Hepatic stellate cell (primary cell): ENCODE measurements around the gene C10orf143.
"Not testable (repeated sequence)": the region's sequence is repeated elsewhere in the genome, so short reads cannot be mapped to it uniquely, and the experiment has no call there.

Experiments used
- DNase-seq: peaks from one replicate; pipeline ENCODE4 v3.0.0; 2011; ENCODE audit warnings: low spot score

The C10orf143 gene

GRCh38 chr10:130110246-130111112, at the start of gene C10orf143:
Gene C10orf143, minus strand, starts transcription at chr10:130110830. Its CDS starts 58 bp downstream, at chr10:130110772.
- peak; percentile 95 for DNase-seq

DNA sequence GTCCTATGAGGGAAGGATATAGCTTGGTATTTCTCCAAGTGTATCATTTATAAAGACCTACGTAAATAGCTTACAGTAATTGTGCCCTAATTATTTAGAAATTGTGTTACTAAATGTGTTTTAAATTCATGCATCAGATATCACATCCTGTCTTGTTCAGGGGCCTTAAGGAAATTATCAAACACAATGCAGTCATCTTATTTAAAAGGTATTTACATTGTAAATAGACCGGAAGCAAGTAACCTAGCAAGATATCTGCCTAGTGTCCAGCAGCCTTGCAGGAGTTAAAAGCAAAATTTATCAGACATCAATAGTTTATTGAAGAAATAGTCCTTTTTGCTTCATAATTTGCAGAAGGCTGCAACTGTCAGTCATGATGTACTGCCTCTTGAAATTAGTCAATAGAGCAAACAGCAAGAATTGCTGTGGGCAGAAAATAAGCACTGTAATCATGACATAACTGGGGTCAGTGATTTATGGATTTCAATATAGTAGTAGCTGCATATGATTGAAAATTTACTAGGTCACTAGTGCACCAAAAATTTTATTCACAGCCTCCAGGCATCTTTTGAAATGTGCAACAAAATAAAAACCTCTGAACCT, 48.7 kb upstream of the C10orf143 start:
- no peak for DNase-seq

DNA sequence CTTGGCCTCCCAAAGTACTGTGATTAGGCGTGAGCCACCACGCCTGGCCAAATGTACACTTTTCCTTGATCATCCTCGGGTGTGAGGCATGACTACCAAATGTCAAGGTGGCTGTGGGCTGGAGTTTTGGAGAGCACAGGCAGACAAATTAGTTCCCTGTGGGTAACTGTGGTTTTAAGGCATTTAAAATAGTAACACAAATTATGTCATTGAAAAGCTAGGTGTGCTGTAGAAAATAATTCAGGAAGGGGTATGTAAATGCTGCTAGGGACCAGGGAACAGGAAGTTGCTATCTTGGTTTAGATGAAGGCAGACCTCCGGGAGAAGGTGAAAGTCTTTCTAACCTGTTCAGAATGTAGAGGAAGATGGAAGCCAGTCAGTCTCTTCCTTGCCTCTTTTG, 35.4 kb upstream of the C10orf143 start:
- no peak for DNase-seq

DNA sequence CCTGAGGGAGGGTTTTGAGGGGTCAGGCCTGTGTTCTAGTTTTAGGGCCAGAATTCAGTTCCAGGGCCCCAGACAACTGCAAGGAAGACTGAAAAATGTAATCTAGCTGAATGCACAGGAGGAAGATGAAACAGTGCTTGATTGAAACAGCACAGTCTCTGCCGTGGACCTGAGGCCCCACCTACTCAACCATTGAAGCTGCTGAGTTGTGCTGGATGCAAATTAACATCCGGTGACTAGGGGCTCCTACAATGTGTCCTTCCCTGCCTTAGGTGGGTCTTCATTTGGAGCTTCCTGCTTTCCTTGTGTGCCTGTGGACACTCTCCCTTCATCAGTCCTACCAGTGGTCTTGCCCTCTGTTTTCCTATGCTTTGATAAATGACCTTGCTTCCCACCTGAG, 31.2 kb upstream of the C10orf143 start:
- DNase-seq, result no peak

- no peak for DNase-seq
Observed at GRCh38 chr10:130141460-130141859, 30.8 kb upstream of the C10orf143 start.

GRCh38 chr10:130141038-130141437, 30.4 kb upstream of the C10orf143 start:
- no peak for DNase-seq

GRCh38 chr10:130140425-130140824, 29.8 kb upstream of the C10orf143 start:
- no peak for DNase-seq

DNA sequence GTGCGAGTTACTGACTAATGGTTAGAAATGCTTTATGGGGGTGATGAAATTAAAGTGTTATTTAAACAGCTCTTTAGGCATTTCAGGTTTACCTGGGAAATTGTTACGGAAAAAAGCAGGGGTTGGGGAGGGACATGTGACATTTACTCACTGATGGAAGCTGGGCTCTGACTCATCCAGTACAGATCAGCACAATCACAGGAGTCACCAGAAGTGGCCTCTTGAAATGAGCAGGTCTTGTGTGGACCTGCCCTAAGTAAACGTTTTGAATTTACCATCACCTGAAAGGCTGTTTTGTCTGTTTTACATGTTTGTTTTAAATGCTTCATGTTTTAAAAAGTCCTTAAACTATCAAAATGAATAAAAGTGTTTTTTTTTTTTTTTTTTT, 27.8 kb upstream of the C10orf143 start:
- peak; percentile 59 for DNase-seq

- no peak for DNase-seq
Observed at GRCh38 chr10:130137659-130138478, 27.2 kb upstream of the C10orf143 start.

- DNase-seq, result peak; percentile 65
Observed at GRCh38 chr10:130137090-130137448, 26.4 kb upstream of the C10orf143 start.

DNA sequence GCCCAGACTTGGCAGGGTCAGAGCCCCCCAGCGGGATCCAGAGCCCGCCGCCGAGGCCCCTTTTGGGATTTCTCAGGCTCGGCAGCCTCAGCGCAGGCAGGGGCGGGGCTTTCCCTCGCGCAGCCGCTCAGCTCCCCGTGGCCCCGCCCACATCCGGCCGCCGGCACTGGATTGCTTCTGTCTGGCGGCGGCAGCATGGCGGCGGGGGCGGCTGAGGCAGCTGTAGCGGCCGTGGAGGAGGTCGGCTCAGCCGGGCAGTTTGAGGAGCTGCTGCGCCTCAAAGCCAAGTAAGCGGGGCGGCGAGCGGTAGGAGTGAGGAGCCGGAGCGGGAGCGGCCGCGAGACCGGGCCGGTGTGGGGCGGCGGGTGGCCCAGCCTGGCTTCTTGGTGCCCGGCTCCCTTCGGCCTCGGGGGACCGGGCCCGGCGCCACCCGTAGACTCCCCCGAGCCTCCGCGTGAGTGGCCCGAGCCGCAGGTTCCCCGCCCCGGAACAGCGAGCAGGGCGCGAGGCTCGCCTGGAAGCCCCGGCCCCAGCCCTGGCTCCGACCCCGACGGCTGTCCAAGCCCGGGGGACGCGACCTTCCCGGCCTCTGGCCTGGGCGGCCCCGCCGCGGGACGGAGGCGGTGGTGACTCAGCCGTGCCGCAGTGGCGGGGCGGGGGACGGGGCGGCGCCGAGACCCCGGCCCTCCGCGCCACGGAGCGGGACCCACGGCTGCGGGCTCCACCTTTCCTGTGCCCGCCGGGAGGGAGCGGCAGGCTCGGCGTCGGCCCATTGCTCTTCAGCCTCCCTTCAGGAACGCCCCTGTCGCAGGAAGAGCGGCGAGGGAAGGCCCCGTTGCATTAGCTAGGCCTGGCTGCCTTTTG, 25.8 kb upstream of the C10orf143 start, which contains the start of gene GLRX3:
Gene GLRX3 (plus strand): TSS at position 166 of the 864 bp plus-strand sequence. CDS start 30 bp downstream, at position 196.
- DNase-seq, result peak; percentile 93

DNA sequence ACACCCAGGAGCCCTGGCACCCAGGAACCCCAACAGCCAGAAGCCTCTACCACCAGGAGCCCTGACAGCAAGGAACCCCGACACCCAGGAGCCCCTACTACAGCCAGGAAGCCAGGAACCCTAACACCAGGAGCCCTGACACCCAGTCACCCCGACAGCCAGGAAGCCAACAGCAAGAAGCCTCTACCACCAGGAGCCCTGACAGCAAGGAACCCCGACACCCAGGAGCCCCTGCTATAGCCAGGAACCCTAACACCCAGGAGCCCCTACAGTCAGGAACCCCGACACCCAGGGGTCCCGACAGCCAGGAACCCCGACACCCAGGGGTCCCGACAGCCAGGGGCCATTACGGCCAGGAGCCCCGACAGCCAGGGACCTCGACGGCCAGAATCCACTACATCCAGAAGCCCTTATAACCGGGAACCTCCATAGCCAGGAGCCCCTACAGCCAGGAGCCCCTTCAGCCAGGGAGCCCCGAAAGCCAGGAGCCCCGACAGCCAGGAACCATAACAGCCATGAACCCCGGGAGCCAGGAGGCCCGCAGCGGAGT, 25.1 kb upstream of the C10orf143 start:
- DNase-seq, result no peak

- DNase-seq, result no peak
Observed at GRCh38 chr10:130128922-130129321, 18.3 kb upstream of the C10orf143 start.

- peak; percentile 48 for DNase-seq
Observed at GRCh38 chr10:130128062-130128781, 17.6 kb upstream of the C10orf143 start.

- DNase-seq, result peak; percentile 89
Observed at GRCh38 chr10:130127364-130128061, 16.9 kb upstream of the C10orf143 start.

DNA sequence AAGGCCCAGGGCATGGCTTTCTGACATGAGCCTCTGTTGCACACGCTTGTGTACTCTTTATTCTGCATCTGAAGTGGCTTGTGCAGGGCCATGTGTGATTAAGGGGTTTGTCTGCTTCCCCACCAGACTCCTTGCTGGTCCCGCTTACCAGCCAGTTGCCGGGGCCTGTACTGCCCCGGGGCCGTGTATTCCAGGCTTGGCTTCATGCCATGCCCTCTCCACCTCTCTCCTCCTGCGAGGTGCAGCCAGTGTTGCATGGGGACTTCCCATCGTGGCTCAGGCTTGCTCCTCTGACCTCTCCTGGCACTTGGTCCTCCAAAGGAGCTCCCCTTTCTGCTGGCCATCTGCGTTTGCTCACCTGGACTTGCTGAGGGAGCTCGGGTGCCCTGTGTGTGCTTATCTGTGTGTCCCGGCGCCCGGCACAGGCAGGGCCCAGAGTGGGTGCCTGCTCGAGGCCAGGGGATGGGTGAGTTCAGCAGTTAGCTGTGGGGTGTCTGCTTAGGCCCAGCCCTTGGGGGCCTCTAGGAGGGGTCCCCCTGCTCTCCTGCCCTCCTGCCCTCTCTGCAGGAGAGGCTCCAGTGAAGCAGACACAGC, 11.0 kb upstream of the C10orf143 start:
- no peak for DNase-seq

DNA sequence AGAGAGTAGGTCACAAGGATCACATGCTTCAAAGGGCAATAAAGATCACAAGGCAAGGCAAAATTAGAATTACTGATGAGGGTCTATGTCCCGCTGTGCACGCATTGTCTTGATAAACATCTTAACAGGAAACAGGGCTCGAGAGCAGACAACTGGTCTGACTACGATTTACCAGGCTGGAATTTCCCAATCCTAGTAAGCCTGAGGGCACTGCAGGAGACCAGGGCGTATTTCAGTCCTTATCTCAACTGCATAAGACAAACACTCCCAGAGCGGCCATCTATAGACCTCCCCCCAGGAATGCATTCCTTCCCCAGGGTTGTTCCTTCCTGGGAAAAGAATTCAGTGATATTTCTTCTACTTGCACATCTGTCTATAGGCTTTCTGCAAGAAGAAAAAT, 6.9 kb upstream of the C10orf143 start:
- not testable (repeated sequence) for DNase-seq

- not testable (repeated sequence) for DNase-seq
Observed at GRCh38 chr10:130116942-130117341, 6.3 kb upstream of the C10orf143 start.

GRCh38 chr10:130112821-130113220, 2.2 kb upstream of the C10orf143 start:
- no peak for DNase-seq

GRCh38 chr10:130111852-130112180, 1.2 kb upstream of the C10orf143 start:
- DNase-seq, result no peak
